Measurements from ENCODE around the gene ZNF746.

The ZNF746 gene

DNA sequence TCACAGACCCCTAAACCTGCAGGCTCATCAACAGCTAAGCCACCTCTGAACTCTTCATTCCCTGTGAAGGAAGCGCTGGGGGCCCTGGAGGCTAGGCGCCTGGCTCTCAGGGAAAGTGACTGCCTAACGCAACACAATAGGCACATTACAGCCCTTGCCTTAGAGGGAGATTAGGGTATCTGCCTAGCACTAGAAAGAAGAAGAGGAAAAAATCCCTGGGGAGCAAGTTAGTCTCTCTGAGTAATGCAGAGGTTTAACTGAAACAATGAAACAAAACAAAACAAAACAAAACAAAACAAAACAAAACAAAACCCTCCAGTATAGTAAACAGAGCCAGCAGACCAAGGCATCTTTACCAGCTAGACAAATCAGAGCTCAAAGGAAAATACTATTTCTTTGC lies 39.4 kb downstream of the ZNF746 start:
- Histone ChIP-seq H3K4me3 (IDR thresholded peaks at IDR 0.05; ENCODE audit: insufficient read depth, low read depth, low read length) (no peak overlapping the region), H2AFZ (ENCODE audit: low read depth) (no peak overlapping the region), H3K4me1 (ENCODE audit: low read depth, poor library complexity, severe bottlenecking) (peaks cover 9% of the 10 kb centered on the region), H3K27me3 (ENCODE audit: insufficient read depth, low read depth) (no peaks in the 10 kb centered on the region), H3K4me2 (peak overlapping the region; percentile 19; the same call in 1 of the 2 replicates), H3K36me3 (ENCODE audit: insufficient read depth) (0 out of 2 replicates have a peak, but pooled peaks cover under 1% of the 10 kb centered on the region), H3K27ac (no peak overlapping the region), H3K79me2 (ENCODE audit: insufficient read depth, low read depth) (peaks cover 25% of the 10 kb centered on the region; the same call in 1 of the 2 replicates), H3K9ac (no peak overlapping the region), H4K20me1 (ENCODE audit: insufficient read depth) (no peaks in the 10 kb centered on the region)
- TF ChIP-seq, protein P1, sequence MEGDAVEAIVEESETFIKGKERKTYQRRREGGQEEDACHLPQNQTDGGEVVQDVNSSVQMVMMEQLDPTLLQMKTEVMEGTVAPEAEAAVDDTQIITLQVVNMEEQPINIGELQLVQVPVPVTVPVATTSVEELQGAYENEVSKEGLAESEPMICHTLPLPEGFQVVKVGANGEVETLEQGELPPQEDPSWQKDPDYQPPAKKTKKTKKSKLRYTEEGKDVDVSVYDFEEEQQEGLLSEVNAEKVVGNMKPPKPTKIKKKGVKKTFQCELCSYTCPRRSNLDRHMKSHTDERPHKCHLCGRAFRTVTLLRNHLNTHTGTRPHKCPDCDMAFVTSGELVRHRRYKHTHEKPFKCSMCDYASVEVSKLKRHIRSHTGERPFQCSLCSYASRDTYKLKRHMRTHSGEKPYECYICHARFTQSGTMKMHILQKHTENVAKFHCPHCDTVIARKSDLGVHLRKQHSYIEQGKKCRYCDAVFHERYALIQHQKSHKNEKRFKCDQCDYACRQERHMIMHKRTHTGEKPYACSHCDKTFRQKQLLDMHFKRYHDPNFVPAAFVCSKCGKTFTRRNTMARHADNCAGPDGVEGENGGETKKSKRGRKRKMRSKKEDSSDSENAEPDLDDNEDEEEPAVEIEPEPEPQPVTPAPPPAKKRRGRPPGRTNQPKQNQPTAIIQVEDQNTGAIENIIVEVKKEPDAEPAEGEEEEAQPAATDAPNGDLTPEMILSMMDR (conservative IDR thresholded peaks at IDR 0.05; ENCODE audit: low read depth, low read length): no peak

DNA sequence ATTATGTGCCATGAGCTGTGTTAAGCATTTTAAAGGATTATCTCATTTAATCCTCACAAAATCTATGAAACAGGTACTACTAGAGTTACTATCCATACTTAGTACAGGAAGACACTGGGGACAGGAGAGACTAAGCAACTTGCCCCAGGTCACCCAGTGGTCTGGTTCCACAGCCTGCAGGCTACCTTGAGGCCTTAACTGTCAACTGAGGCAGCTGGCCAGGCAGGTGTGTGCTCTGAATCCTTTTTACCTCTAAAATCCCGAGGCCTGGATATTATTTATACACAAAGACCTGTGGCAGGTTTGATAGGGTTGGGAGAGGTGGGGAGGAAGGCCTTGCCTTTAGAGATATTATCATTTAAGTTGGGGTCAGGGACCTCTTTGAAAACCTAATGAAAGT lies 39.8 kb downstream of the ZNF746 start:
- no peak overlapping the region for H3K4me3 ChIP-seq (IDR thresholded peaks at IDR 0.05; ENCODE audit: insufficient read depth, low read depth, low read length)
- TF ChIP-seq, protein P1 (conservative IDR thresholded peaks at IDR 0.05; ENCODE audit: low read depth, low read length): no peak
- peaks cover 9% of the 10 kb centered on the region for H3K4me1 ChIP-seq (ENCODE audit: low read depth, poor library complexity, severe bottlenecking)
- H3K27me3 ChIP-seq (ENCODE audit: insufficient read depth, low read depth): no peaks in the 10 kb centered on the region
- peaks cover 25% of the 10 kb centered on the region; the same call in 1 of the 2 replicates for H3K79me2 ChIP-seq (ENCODE audit: insufficient read depth, low read depth)
- no peak overlapping the region for H3K4me2 ChIP-seq
- 0 out of 2 replicates have a peak, but pooled peaks cover 5% of the 10 kb centered on the region for H3K36me3 ChIP-seq (ENCODE audit: insufficient read depth)
- H4K20me1 ChIP-seq (ENCODE audit: insufficient read depth): no peaks in the 10 kb centered on the region
- no peak overlapping the region for H2AFZ ChIP-seq (ENCODE audit: low read depth)
- H3K27ac ChIP-seq: no peak overlapping the region
- no peak overlapping the region for H3K9ac ChIP-seq

DNA sequence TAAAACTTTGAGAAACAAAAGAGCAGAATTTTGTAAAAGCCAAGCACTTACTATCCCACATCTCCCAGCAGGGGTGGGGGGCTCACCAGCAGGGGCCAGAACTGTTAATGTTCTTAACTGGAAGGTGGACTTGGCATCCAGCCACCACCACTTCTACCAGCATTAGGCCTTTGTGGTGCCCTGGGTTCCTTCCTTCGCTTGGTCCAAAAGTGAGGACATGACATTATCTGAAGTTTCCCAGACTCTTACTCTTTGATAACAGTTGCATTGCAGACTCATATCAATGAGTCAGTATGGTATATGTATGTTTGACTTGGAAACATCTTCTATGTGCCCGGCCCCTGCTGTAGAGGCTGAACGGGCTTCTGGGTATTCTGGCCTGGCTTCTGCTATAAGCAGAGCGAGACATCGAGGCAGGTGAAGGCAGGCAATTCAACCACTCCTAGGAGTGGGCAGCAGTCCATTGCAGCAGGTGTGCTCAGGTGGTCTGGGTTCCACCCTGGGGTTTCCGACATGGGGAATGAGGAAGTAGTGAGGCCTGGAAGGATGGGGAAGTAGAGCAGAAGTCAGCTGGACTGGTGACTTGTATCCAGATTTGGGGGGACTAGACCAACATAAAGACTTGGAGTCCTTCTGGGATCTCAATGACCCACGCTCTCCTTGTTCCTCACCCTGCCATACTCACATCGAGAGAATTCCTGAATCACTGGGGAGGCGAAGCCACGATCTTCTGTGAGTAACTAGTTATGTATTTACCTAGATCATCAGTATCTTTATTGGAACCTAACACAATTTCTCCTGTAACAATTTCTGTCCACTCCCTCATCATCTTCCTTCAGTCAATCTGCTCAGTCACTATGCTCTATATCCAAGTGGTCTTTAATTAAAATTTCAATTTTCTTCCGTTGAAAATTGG lies 40.8 kb downstream of the ZNF746 start:
- Histone ChIP-seq H4K20me1 (ENCODE audit: insufficient read depth) (no peaks in the 10 kb centered on the region), H3K4me2 (no peak overlapping the region)

DNA sequence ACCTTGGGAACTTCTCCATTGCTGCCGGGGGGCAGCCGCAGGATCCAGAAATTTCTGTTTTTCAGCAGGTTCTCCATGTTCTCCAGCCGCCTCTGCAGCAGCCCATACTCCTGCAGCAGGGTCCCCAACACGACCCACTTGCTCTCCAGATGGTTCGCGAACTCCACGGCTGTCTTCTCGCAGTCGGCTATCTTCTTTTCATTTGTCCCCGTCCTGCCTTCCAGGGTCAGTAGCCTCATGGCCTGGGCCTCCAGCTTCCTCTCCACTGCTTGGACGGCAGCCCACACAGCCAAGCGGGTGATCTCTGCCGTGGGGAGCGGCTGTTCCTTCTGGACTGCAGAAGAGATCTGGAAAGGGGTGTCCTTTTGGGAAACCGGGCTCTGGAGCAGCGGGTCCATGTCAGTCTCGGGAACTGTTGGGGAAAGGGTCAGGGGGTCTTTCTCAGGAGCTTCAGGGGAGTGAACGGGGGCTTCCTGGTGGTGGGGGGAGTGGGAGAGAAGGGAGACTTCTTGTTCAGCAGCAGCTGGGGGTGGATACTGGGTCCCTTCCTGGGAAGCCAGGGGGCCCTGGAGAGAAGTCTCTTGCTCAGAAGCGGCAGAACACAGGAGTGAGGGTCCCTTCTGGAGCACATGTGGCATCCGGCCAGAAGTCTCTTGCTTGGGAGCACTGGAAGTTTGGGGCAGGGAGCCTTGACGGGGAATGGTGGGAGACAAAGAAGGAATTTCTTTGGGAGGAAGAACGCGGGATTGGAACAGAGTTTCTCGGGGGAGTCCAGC lies 42.2 kb downstream of the ZNF746 start:
- peaks cover 9% of the 10 kb centered on the region for H3K4me1 ChIP-seq (ENCODE audit: low read depth, poor library complexity, severe bottlenecking)
- no peak overlapping the region for H3K4me2 ChIP-seq
- TF ChIP-seq, protein P1 (conservative IDR thresholded peaks at IDR 0.05; ENCODE audit: low read depth, low read length): no peak
- H3K4me3 ChIP-seq (IDR thresholded peaks at IDR 0.05; ENCODE audit: insufficient read depth, low read depth, low read length): no peak overlapping the region
- H2AFZ ChIP-seq (ENCODE audit: low read depth): no peak overlapping the region
- H3K36me3 ChIP-seq (ENCODE audit: insufficient read depth): 0 out of 2 replicates have a peak, but pooled peaks cover 5% of the 10 kb centered on the region
- peaks cover 25% of the 10 kb centered on the region; the same call in 1 of the 2 replicates for H3K79me2 ChIP-seq (ENCODE audit: insufficient read depth, low read depth)
- no peaks in the 10 kb centered on the region for H4K20me1 ChIP-seq (ENCODE audit: insufficient read depth)
- H3K27me3 ChIP-seq (ENCODE audit: insufficient read depth, low read depth): no peaks in the 10 kb centered on the region
- no peak overlapping the region for H3K9ac ChIP-seq
- no peak overlapping the region for H3K27ac ChIP-seq

More for the DNA sequence above, 40.8 kb downstream of the ZNF746 start:
- peaks cover 25% of the 10 kb centered on the region; the same call in 1 of the 2 replicates for H3K79me2 ChIP-seq (ENCODE audit: insufficient read depth, low read depth)
- H3K4me1 ChIP-seq (ENCODE audit: low read depth, poor library complexity, severe bottlenecking): peaks cover 9% of the 10 kb centered on the region
- H3K36me3 ChIP-seq (ENCODE audit: insufficient read depth): 0 out of 2 replicates have a peak, but pooled peaks cover 5% of the 10 kb centered on the region
- TF ChIP-seq, protein P1 (conservative IDR thresholded peaks at IDR 0.05; ENCODE audit: low read depth, low read length): no peak
- H3K4me3 ChIP-seq (IDR thresholded peaks at IDR 0.05; ENCODE audit: insufficient read depth, low read depth, low read length): no peak overlapping the region
- no peak overlapping the region for H3K27ac ChIP-seq
- H3K27me3 ChIP-seq (ENCODE audit: insufficient read depth, low read depth): no peaks in the 10 kb centered on the region
- H3K9ac ChIP-seq: no peak overlapping the region
- no peak overlapping the region for H2AFZ ChIP-seq (ENCODE audit: low read depth)

Data from KMS-11 (cell line).